HepG2 (cell line): ENCODE measurements around the gene ASCC2. TPM values are rescaled to one million over a fixed set of nuclear protein-coding genes. Genes with fewer than 3 reads are reported as not detected.

Experiments used
- ASH2L ChIP-seq: fragments of 300-600, 200-600 bp; sonication (generic); IDR thresholded peaks from 2 replicates; pipeline ENCODE4 v1.7.0; 2017; ENCODE audit warnings: low read depth, mild to moderate bottlenecking, moderate library complexity, mixed read lengths, low read length; ENCODE audit not compliant: insufficient read length
- GABPB1 ChIP-seq: IDR thresholded peaks from 2 replicates; pipeline ENCODE4 v1.6.1; 2016; ENCODE audit warnings: mild to moderate bottlenecking, missing genetic modification reagents, moderate library complexity, missing compliant biosample characterization
- GATA4 ChIP-seq: sonication (generic); IDR thresholded peaks from 2 replicates; pipeline ENCODE4 v1.6.1; 2016; ENCODE audit warnings: antibody characterized with exemption, low read depth, borderline replicate concordance
- HNF4A ChIP-seq: sonication (generic); formaldehyde crosslinking; IDR thresholded peaks from 2 replicates; pipeline ENCODE4 v1.4.0; 2020; ENCODE audit warnings: missing genetic modification reagents
- KAT7 ChIP-seq: IDR thresholded peaks from 2 replicates; pipeline ENCODE4 v1.6.1; 2018; ENCODE audit warnings: borderline replicate concordance, missing compliant biosample characterization
- KDM4B ChIP-seq: sonication (generic); formaldehyde crosslinking; IDR thresholded peaks from 2 replicates; pipeline ENCODE4 v1.4.0; 2020; ENCODE audit warnings: missing genetic modification reagents
- MYNN ChIP-seq: sonication (generic); formaldehyde crosslinking; IDR thresholded peaks from 2 replicates; pipeline ENCODE4 v1.4.0; 2020; ENCODE audit warnings: mild to moderate bottlenecking, low read depth, missing genetic modification reagents
- PCBP1 ChIP-seq: fragments of 200-400 bp; formaldehyde crosslinking; IDR thresholded peaks from 2 replicates; pipeline ENCODE4 v1.6.1; 2017; ENCODE audit warnings: mild to moderate bottlenecking, low read depth, low read length, borderline replicate concordance
- RNF2 ChIP-seq: fragments of 450-650 bp; conservative IDR thresholded peaks from 2 replicates; pipeline ENCODE4 v1.6.1; 2016; ENCODE audit warnings: low read depth
- TEAD3 ChIP-seq: optimal IDR thresholded peaks from 2 replicates; pipeline ENCODE3; 2016; ENCODE audit warnings: borderline replicate concordance
- ZNF143 ChIP-seq: sonication (generic); formaldehyde crosslinking; IDR thresholded peaks from 2 replicates; pipeline ENCODE4 v1.4.0; 2020; ENCODE audit warnings: missing genetic modification reagents
- ZNF235 ChIP-seq: sonication (generic); formaldehyde crosslinking; IDR thresholded peaks from 2 replicates; pipeline ENCODE4 v1.8.1; 2023; ENCODE audit warnings: mild to moderate bottlenecking, missing genetic modification reagents, borderline replicate concordance
- ZNF24 ChIP-seq: fragments of 450-650 bp; IDR thresholded peaks from 2 replicates; pipeline ENCODE4 v1.6.1; 2017; ENCODE audit warnings: antibody characterized with exemption, mild to moderate bottlenecking
- ZNF251 ChIP-seq: sonication (generic); formaldehyde crosslinking; IDR thresholded peaks from 2 replicates; pipeline ENCODE4 v1.9.0; 2021; ENCODE audit warnings: mild to moderate bottlenecking, missing genetic modification reagents
- ZNF260 ChIP-seq: sonication (generic); formaldehyde crosslinking; IDR thresholded peaks from 2 replicates; pipeline ENCODE4 v1.4.0; 2020; ENCODE audit warnings: missing genetic modification reagents, low read depth, mild to moderate bottlenecking, borderline replicate concordance
- ZNF788 ChIP-seq: sonication (generic); formaldehyde crosslinking; IDR thresholded peaks from 2 replicates; pipeline ENCODE4 v1.5.0; 2020; ENCODE audit warnings: mild to moderate bottlenecking, missing genetic modification reagents, borderline replicate concordance
- polyA plus RNA-seq, 8 experiments: library from polyadenylated mRNA; depleted of rRNA in 3 of 8; stranded (reverse) in 7 of 8; unstranded in 1 of 8; fragments of >200 nt; fragmentation: Illumina TruSeq in 4 of 8; extraction: Trizol in 4 of 8; gene quantifications; 2 replicates each; pipeline versions ENCODE4 v1.2.1 to v1.2.3, GENCODE V29; 2011 to 2016; ENCODE audit warnings: low read depth in 4 of 8, missing spikeins in 1 of 8, mixed read lengths in 1 of 8; ENCODE audit not compliant: insufficient read depth in 1 of 8
- total RNA-seq, 5 experiments: library from RNA; depleted of rRNA; stranded (reverse); fragments of >200 nt; fragmentation: Illumina TruSeq; extraction: Trizol; gene quantifications; 2 replicates each; pipeline ENCODE4 v1.2.3, GENCODE V29; 2016; ENCODE audit warnings: low read depth in 1 of 5
- TF ChIP-seq, protein P1 (sequence below): sonication (generic); formaldehyde crosslinking; IDR thresholded peaks from 2 replicates; pipeline ENCODE4 v1.4.0; 2020; ENCODE audit warnings: mild to moderate bottlenecking, missing genetic modification reagents
- TF ChIP-seq, protein P2 (sequence below): sonication (generic); formaldehyde crosslinking; IDR thresholded peaks from 2 replicates; pipeline ENCODE4 v1.8.0; 2022; ENCODE audit warnings: mild to moderate bottlenecking, missing genetic modification reagents, moderate library complexity
- TF ChIP-seq, protein P3 (sequence below): IDR thresholded peaks from 2 replicates; pipeline ENCODE4 v1.4.0; 2020; ENCODE audit warnings: mild to moderate bottlenecking, missing genetic modification reagents

ASCC2 gene
- total and polyA plus RNA-seq, 2 of the 13 experiments (the other 11 are each of a cell fraction or from before 2014, with no cell fraction given) = 26.2 to 26.3 TPM

DNA sequence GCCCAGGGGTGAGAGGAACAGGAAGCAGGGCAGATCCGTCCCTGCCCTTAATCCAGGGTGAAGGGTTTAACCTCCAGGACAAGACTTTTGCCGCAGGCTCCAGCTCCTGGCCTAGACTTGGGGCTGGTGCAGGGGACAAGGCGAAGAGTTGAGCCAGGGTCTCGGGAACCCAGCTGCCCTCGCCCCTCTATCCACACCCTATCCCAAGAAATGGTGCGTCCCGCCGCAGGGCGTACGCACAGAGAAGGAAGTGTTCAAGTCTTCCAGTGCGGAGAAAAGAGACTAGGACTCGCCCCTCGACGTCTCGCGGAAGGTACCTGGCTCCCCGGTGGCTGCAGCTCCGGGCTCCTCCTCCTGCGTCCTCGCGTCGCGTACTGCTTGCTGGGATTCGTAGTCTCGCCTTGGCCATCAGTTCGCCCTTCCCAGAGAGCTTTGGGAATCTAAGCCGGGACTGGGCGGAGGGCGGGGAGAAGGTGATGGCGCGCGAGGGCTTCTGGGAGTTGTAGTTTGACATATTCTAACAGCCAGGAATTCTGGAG, 71.4 kb downstream of the ASCC2 start, which contains the start of gene ZMAT5 (continued):
- TF ChIP-seq, protein P1, sequence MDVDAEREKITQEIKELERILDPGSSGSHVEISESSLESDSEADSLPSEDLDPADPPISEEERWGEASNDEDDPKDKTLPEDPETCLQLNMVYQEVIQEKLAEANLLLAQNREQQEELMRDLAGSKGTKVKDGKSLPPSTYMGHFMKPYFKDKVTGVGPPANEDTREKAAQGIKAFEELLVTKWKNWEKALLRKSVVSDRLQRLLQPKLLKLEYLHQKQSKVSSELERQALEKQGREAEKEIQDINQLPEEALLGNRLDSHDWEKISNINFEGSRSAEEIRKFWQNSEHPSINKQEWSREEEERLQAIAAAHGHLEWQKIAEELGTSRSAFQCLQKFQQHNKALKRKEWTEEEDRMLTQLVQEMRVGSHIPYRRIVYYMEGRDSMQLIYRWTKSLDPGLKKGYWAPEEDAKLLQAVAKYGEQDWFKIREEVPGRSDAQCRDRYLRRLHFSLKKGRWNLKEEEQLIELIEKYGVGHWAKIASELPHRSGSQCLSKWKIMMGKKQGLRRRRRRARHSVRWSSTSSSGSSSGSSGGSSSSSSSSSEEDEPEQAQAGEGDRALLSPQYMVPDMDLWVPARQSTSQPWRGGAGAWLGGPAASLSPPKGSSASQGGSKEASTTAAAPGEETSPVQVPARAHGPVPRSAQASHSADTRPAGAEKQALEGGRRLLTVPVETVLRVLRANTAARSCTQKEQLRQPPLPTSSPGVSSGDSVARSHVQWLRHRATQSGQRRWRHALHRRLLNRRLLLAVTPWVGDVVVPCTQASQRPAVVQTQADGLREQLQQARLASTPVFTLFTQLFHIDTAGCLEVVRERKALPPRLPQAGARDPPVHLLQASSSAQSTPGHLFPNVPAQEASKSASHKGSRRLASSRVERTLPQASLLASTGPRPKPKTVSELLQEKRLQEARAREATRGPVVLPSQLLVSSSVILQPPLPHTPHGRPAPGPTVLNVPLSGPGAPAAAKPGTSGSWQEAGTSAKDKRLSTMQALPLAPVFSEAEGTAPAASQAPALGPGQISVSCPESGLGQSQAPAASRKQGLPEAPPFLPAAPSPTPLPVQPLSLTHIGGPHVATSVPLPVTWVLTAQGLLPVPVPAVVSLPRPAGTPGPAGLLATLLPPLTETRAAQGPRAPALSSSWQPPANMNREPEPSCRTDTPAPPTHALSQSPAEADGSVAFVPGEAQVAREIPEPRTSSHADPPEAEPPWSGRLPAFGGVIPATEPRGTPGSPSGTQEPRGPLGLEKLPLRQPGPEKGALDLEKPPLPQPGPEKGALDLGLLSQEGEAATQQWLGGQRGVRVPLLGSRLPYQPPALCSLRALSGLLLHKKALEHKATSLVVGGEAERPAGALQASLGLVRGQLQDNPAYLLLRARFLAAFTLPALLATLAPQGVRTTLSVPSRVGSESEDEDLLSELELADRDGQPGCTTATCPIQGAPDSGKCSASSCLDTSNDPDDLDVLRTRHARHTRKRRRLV (CRISPR knock-in tag) = peak; percentile 78
- TF ChIP-seq ASH2L = peak; percentile 37
- no peak for TF ChIP-seq ZNF235 (CRISPR knock-in tag)
- TF ChIP-seq KDM4B (CRISPR knock-in tag) = peak; percentile 68
- TF ChIP-seq ZNF24 = no peak
- peak; percentile 6 for TF ChIP-seq HNF4A (CRISPR knock-in tag)
- TF ChIP-seq ZNF788 (CRISPR knock-in tag) = peak; percentile 11; the same call in 1 of the 2 replicates
- TF ChIP-seq MYNN (CRISPR knock-in tag) = peak; percentile 63; the same call in 1 of the 2 replicates
- TF ChIP-seq KAT7 (CRISPR knock-in tag) = 0 out of 2 replicates have a peak, but pooled peaks have one; percentile 39
- peak; percentile 17 for TF ChIP-seq TEAD3 (CRISPR knock-in tag)
- TF ChIP-seq GATA4 = peak; percentile 55; the same call in 1 of the 2 replicates
- TF ChIP-seq ZNF251 (CRISPR knock-in tag) = no peak
- peak; percentile 95; the same call in 1 of the 2 replicates for TF ChIP-seq ZNF143
- no peak for TF ChIP-seq RNF2
- TF ChIP-seq ZNF260 = no peak
- TF ChIP-seq PCBP1 = no peak
- TF ChIP-seq, protein P2, sequence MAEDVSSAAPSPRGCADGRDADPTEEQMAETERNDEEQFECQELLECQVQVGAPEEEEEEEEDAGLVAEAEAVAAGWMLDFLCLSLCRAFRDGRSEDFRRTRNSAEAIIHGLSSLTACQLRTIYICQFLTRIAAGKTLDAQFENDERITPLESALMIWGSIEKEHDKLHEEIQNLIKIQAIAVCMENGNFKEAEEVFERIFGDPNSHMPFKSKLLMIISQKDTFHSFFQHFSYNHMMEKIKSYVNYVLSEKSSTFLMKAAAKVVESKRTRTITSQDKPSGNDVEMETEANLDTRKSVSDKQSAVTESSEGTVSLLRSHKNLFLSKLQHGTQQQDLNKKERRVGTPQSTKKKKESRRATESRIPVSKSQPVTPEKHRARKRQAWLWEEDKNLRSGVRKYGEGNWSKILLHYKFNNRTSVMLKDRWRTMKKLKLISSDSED = no peak
- TF ChIP-seq, protein P3, sequence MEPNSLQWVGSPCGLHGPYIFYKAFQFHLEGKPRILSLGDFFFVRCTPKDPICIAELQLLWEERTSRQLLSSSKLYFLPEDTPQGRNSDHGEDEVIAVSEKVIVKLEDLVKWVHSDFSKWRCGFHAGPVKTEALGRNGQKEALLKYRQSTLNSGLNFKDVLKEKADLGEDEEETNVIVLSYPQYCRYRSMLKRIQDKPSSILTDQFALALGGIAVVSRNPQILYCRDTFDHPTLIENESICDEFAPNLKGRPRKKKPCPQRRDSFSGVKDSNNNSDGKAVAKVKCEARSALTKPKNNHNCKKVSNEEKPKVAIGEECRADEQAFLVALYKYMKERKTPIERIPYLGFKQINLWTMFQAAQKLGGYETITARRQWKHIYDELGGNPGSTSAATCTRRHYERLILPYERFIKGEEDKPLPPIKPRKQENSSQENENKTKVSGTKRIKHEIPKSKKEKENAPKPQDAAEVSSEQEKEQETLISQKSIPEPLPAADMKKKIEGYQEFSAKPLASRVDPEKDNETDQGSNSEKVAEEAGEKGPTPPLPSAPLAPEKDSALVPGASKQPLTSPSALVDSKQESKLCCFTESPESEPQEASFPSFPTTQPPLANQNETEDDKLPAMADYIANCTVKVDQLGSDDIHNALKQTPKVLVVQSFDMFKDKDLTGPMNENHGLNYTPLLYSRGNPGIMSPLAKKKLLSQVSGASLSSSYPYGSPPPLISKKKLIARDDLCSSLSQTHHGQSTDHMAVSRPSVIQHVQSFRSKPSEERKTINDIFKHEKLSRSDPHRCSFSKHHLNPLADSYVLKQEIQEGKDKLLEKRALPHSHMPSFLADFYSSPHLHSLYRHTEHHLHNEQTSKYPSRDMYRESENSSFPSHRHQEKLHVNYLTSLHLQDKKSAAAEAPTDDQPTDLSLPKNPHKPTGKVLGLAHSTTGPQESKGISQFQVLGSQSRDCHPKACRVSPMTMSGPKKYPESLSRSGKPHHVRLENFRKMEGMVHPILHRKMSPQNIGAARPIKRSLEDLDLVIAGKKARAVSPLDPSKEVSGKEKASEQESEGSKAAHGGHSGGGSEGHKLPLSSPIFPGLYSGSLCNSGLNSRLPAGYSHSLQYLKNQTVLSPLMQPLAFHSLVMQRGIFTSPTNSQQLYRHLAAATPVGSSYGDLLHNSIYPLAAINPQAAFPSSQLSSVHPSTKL = peak; percentile 18; the same call in 1 of the 2 replicates
- peak; percentile 82 for TF ChIP-seq GABPB1 (CRISPR knock-in tag)
